NCI-H187 (cell line): ENCODE data around the gene PAQR6.

ENCODE experiments used
- DNase-seq, 2 experiments: peaks; one replicate each; lab custom pipeline; 2025; lab: John Stamatoyannopoulos, UW

PAQR6 gene

DNA sequence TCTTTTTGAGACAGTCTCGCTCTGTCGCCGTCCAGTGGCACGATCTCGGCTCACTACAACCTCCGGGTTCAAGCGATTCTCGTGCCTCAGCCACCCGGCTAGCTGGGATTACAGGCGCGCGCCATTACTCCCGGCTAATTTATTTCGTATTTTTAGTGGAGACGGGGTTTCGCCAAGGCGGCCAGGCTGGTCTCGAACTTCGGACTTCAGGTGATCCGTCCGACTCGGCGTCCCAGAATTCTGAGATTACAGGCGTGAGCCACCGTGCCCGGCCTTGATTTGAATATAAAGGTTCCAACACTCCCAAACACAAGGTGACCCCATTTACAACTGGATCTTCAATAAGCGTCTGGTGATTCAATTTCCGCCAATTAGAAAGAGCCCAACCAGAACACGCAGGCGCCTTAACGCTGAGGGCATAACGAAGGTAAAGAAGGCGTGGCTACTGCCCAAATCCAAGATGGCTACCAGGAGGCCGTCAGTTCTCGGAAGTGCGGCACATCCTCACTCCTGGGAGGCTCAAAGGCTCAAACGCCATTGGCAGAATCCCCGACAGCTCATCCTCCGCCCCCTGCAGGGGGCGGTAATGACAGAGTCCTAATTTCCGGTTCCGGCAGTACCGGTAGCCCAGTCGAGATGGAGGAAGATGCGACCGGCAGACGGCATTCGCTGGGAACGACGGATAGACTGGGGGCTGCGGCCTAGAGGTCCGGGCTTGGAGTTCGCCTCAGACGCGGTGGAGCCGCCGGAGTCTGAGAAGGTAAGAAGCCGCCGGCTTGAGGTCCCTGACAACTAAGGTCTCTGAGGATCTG is 54.2 kb downstream of the PAQR6 start, which contains the start of gene SLC25A44:
Gene SLC25A44, plus strand, starts transcription at position 617 of the 812 bp plus-strand sequence. CDS start 5,744 bp downstream, outside the sequence.
- peak; percentile 99 to 100 for DNase-seq
